ENCODE data around the gene AQP3.

GRCh38 chr9:33445389-33446239, 1.8 kb downstream of the AQP3 start:
- TF ChIP-seq CTCF (conservative IDR thresholded peaks at IDR 0.05) (no peak), ZFX (IDR thresholded peaks at IDR 0.05) (no peak)

Measured in C4-2B (cell line).